Stimulated activated CD8-positive, alpha-beta memory T cell treated with anti-CD3 and anti-CD28 coated beads, Interleukin-7, amount 100 ng/mL, for 4 hours (primary cell): ENCODE data around the gene MEAF6.
A peak's percentile ranks its signal among the peaks of the same experiment; 100 is the strongest.

Experiments
- DNase-seq, 2 donors: peaks; one replicate each; pipeline ENCODE4 v3.0.0-alpha.2; 2020; ENCODE audit warnings: low read depth in 2 of 2

MEAF6 gene

GRCh38 chr1:37474697-37475379, 39.7 kb downstream of the MEAF6 start:
- DNase-seq: no peak

GRCh38 chr1:37474046-37474696, 40.4 kb downstream of the MEAF6 start, which contains the start of gene ZC3H12A:
Gene ZC3H12A, plus strand, starts transcription at chr1:37474580. Its CDS starts 917 bp downstream, at chr1:37475497.
- peak; percentile 81 to 94 for DNase-seq

- no peak for DNase-seq
Observed at GRCh38 chr1:37473431-37474045, 41.0 kb downstream of the MEAF6 start.

GRCh38 chr1:37472994-37473393, 41.6 kb downstream of the MEAF6 start:
- DNase-seq: no peak

- no peak for DNase-seq
Observed at GRCh38 chr1:37472281-37472680, 42.3 kb downstream of the MEAF6 start.

- no peak for DNase-seq
Observed at GRCh38 chr1:37471345-37472231, 43.0 kb downstream of the MEAF6 start.

GRCh38 chr1:37469386-37469785, 45.2 kb downstream of the MEAF6 start:
- DNase-seq: no peak

GRCh38 chr1:37468037-37468436, 46.5 kb downstream of the MEAF6 start:
- no peak for DNase-seq

GRCh38 chr1:37465593-37466517, 48.7 kb downstream of the MEAF6 start:
- DNase-seq: no peak

GRCh38 chr1:37464443-37464842, 50.1 kb downstream of the MEAF6 start:
- no peak for DNase-seq

GRCh38 chr1:37461698-37462436, 52.7 kb downstream of the MEAF6 start:
- DNase-seq: no peak

GRCh38 chr1:37458551-37458950, 56.0 kb downstream of the MEAF6 start:
- DNase-seq: no peak

- no peak for DNase-seq
Observed at GRCh38 chr1:37456614-37457013, 58.0 kb downstream of the MEAF6 start.

GRCh38 chr1:37455516-37455915, 59.0 kb downstream of the MEAF6 start:
- DNase-seq: no peak

- DNase-seq: no peak
Observed at GRCh38 chr1:37453647-37454046, 60.9 kb downstream of the MEAF6 start.

- no peak for DNase-seq
Observed at GRCh38 chr1:37452416-37452815, 62.1 kb downstream of the MEAF6 start.

- no peak for DNase-seq
Observed at GRCh38 chr1:37449936-37450335, 64.6 kb downstream of the MEAF6 start.

GRCh38 chr1:37448691-37449417, 65.7 kb downstream of the MEAF6 start:
- no peak for DNase-seq

GRCh38 chr1:37448185-37448584, 66.4 kb downstream of the MEAF6 start:
- DNase-seq: no peak

GRCh38 chr1:37446874-37447273, 67.7 kb downstream of the MEAF6 start:
- no peak for DNase-seq
